MG63 (cell line): ENCODE measurements around the gene CCBE1. TPM values are rescaled to one million over a fixed set of nuclear protein-coding genes. Genes with fewer than 3 reads are reported as not detected.

Experiments
- DNase-seq: peaks from one replicate; pipeline ENCODE4 v3.0.0-alpha.2; 2020
- H3K27me3 ChIP-seq: fragments of 250-450 bp; sonication (Bioruptor Pico); 2 replicates; pipeline ENCODE4 v1.5.1; 2020; ENCODE audit warnings: mild to moderate bottlenecking, moderate library complexity
- H3K36me3 ChIP-seq: fragments of 250-450 bp; sonication (Bioruptor Pico); 2 replicates; pipeline ENCODE4 v1.5.1; 2020; ENCODE audit warnings: mild to moderate bottlenecking, moderate library complexity
- H3K4me3 ChIP-seq: fragments of 250-450 bp; sonication (Bioruptor Pico); 2 replicates; pipeline ENCODE4 v1.5.1; 2020; ENCODE audit warnings: mild to moderate bottlenecking, moderate library complexity
- H3K9me3 ChIP-seq: fragments of 250-450 bp; sonication (Bioruptor Pico); 2 replicates; pipeline ENCODE4 v1.5.1; 2020; ENCODE audit warnings: mild to moderate bottlenecking, moderate library complexity
- total RNA-seq: library from RNA; depleted of rRNA; stranded (reverse); fragments of >200 nt; shearing (Covaris generic); gene quantifications from 2 replicates; pipeline ENCODE4 v1.2.3, GENCODE V29; 2014; ENCODE audit warnings: low replicate concordance

Gene CCBE1
- total RNA-seq, 1 experiment from 2014 or later: 26.3 TPM

- Histone ChIP-seq H3K27me3 (no peaks in the 10 kb centered on the region), H3K9me3 (no peaks in the 10 kb centered on the region), H3K36me3 (peaks cover 26% of the 10 kb centered on the region), H3K4me3 (no peak overlapping the region)
- no peak for DNase-seq
Measured at GRCh38 chr18:59464486-59464885, 232.7 kb downstream of the CCBE1 start.

DNA sequence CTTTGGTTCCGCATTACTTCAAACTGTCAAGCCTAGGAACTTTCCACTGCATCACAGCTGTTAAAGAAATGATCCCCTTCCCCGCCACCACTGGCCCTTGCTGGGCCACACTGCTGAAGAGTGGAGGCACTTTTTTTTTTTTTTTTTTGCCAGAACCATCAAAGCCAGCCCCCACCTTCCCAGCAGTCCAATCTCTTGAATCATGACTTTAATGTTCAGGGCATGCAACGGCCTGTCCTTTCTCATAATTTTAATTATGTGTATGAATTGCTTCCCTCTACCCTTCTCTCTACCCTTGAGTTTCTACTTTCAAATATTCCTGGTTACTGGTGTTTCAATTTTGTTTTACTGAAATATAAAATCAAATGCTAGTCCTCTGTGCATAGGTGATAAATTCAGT, 236.1 kb downstream of the CCBE1 start:
- Histone ChIP-seq H3K27me3 (no peaks in the 10 kb centered on the region), H3K4me3 (no peak overlapping the region), H3K36me3 (peaks cover 36% of the 10 kb centered on the region), H3K9me3 (no peaks in the 10 kb centered on the region)
- DNase-seq: no peak

GRCh38 chr18:59460072-59460420, 237.2 kb downstream of the CCBE1 start:
- no peak for DNase-seq
- H3K4me3 ChIP-seq: no peak overlapping the region
- no peaks in the 10 kb centered on the region for H3K27me3 ChIP-seq
- H3K9me3 ChIP-seq: no peaks in the 10 kb centered on the region
- peaks cover 41% of the 10 kb centered on the region for H3K36me3 ChIP-seq

DNA sequence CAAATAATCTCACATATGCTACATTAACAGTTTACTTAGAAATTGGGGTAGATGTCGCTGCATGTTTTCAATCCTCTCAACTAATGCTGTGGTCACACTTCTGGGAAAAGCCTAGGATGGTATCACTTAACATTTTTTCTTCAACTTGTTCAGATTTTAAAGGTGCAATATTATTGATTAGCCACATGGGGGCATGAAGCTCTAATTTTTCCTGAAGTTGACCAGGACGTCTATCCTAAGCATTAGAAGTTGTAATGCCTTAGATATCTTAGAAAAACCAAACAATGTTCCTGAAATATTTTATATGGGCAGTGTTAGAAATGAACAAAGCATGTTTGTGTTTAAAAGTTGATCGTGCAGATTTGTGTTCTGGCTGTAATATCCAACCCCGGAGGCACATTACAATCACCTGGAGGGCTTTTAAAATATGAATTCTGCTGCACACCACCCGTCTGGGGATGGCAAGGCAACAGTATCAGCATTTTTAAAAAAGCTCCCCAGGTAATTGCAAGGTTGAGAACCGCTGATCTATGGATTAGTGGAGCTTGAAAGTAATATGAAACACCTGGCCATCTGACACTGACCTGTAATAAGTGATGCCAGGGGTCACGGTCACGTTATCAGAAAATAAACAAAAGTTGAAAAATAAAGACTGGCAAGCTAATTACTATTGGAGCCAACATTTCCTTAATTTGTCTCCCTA, 237.7 kb downstream of the CCBE1 start:
- Histone ChIP-seq H3K27me3 (no peaks in the 10 kb centered on the region), H3K9me3 (no peaks in the 10 kb centered on the region), H3K36me3 (peaks cover 44% of the 10 kb centered on the region), H3K4me3 (no peak overlapping the region)
- no peak for DNase-seq

GRCh38 chr18:59458575-59458974, 238.6 kb downstream of the CCBE1 start:
- Histone ChIP-seq H3K36me3 (peaks cover 37% of the 10 kb centered on the region), H3K27me3 (no peaks in the 10 kb centered on the region), H3K4me3 (no peak overlapping the region), H3K9me3 (no peaks in the 10 kb centered on the region)
- no peak for DNase-seq

DNA sequence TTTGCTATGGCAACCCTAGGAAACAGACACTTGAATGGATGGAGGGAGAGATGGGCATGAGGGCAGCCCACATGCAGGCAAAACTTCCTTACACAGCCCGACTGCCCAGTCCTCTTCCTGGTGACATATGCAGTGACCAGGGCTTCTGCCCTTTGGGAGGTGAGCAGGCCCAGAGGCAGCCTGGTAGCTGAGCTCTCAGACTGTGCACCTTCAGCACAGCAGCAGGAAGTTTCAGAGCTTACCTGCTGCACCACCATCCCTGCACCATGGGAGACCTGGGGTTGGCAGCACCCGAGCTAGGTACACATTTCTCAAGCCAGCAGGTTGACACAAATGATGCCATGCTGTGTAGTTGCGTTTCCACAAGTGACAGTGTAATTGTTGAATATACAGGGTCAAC, 240.6 kb downstream of the CCBE1 start:
- DNase-seq: no peak
- Histone ChIP-seq H3K4me3 (no peak overlapping the region), H3K36me3 (peaks cover 42% of the 10 kb centered on the region), H3K27me3 (no peaks in the 10 kb centered on the region), H3K9me3 (no peaks in the 10 kb centered on the region)

GRCh38 chr18:59455728-59456276, 241.4 kb downstream of the CCBE1 start:
- no peak for DNase-seq
- Histone ChIP-seq H3K9me3 (no peaks in the 10 kb centered on the region), H3K4me3 (no peak overlapping the region), H3K36me3 (peaks cover 42% of the 10 kb centered on the region), H3K27me3 (no peaks in the 10 kb centered on the region)

GRCh38 chr18:59454909-59455727, 242.1 kb downstream of the CCBE1 start:
- Histone ChIP-seq H3K4me3 (no peak overlapping the region), H3K36me3 (peaks cover 40% of the 10 kb centered on the region), H3K9me3 (no peaks in the 10 kb centered on the region)

DNA sequence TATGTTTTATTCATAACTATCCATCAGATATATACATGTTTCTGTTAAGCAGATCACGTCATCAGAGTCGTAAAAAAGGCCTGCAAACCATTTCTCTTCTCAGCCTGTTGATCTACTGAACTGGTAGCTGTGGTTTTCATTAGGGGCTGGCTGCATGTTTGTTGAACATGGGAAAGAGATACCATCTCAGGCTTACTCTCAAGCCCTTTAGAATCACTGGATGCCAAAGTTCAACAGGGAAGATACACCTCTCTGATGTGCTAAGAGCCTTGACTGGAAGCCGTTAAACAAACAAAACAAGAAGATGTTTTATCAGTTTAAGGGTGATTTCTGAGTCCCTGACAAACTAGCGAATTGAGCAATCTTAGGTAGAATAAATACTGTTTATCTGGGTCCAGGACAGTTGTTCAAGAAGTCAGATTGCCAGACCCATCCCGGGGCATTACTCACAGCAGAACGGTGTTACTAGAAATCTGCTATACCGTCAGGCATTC, 243.7 kb downstream of the CCBE1 start:
- no peak overlapping the region for H3K4me3 ChIP-seq
- no peaks in the 10 kb centered on the region for H3K27me3 ChIP-seq
- no peak for DNase-seq
- H3K9me3 ChIP-seq: no peaks in the 10 kb centered on the region
- H3K36me3 ChIP-seq: peaks cover 36% of the 10 kb centered on the region

More at GRCh38 chr18:59454909-59455727, 242.1 kb downstream of the CCBE1 start:
- H3K27me3 ChIP-seq: no peaks in the 10 kb centered on the region
- DNase-seq: no peak

DNA sequence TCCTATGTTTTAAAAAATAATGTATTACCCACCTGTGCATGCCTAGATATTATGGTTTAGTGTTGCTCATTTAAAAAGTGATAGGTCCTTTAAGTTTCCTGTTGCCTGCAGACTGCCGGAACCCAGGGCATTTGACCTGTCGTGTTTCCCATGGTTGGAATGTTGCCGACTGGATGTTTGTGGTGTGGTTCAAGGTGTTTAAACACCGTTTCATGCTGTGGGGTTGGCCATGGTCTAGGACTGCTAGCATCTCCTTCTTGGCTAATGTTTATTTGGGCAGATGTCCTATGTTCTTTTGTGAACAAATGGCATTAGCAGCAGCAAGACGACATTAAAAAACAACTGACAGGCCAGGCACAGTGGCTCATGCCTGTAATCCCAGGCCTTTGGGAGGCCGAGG, 245.3 kb downstream of the CCBE1 start:
- no peak for DNase-seq
- H3K36me3 ChIP-seq: peaks cover 32% of the 10 kb centered on the region
- H3K9me3 ChIP-seq: no peaks in the 10 kb centered on the region
- H3K4me3 ChIP-seq: no peak overlapping the region
- H3K27me3 ChIP-seq: no peaks in the 10 kb centered on the region

DNA sequence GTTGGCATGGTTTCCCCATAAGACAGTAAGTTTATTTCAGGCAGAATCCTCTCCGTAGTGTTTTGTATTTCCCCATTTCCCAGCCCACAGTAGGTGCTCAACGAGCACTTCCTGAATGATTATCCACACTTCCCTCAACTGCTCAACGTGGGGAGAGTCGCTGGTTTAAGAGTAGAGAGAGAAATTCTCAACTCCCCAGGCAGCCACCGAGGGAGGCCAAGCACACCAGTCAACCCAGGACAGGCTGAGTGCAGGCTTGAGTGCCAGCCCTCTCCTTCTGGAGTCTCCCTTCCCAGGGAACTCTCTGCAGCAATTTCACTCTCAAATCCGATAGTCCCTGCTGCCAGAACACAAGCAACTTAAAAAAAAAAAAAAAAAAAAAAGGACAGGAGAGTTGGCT, 246.2 kb downstream of the CCBE1 start:
- H3K4me3 ChIP-seq: no peak overlapping the region
- H3K27me3 ChIP-seq: no peaks in the 10 kb centered on the region
- no peaks in the 10 kb centered on the region for H3K9me3 ChIP-seq
- no peak for DNase-seq
- H3K36me3 ChIP-seq: peaks cover 33% of the 10 kb centered on the region

GRCh38 chr18:59448546-59448945, 248.7 kb downstream of the CCBE1 start:
- Histone ChIP-seq H3K36me3 (peaks cover 29% of the 10 kb centered on the region), H3K9me3 (no peaks in the 10 kb centered on the region), H3K27me3 (no peaks in the 10 kb centered on the region), H3K4me3 (no peak overlapping the region)
- DNase-seq: no peak

DNA sequence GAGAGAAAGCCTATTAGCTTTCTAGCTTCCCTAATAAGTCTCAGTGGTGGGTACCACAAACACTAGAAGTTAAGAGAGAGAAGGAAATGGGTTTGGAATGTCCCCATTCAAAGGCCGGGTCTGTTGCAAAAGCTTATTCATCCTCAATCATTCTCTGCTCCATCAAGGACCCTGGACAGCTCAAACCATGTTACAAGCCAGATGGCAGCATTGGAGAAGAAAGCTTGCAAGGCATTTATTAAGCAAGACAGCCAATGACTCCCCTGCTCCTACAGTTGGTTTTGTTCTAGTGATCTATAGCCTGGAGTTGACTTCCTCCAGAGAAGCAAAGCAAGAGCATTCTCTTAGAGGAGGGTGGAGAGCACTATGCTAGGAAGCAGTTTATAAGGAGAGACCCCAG, 251.2 kb downstream of the CCBE1 start:
- Histone ChIP-seq H3K36me3 (peaks cover 24% of the 10 kb centered on the region), H3K4me3 (no peak overlapping the region), H3K9me3 (no peaks in the 10 kb centered on the region), H3K27me3 (no peaks in the 10 kb centered on the region)
- DNase-seq: no peak

DNA sequence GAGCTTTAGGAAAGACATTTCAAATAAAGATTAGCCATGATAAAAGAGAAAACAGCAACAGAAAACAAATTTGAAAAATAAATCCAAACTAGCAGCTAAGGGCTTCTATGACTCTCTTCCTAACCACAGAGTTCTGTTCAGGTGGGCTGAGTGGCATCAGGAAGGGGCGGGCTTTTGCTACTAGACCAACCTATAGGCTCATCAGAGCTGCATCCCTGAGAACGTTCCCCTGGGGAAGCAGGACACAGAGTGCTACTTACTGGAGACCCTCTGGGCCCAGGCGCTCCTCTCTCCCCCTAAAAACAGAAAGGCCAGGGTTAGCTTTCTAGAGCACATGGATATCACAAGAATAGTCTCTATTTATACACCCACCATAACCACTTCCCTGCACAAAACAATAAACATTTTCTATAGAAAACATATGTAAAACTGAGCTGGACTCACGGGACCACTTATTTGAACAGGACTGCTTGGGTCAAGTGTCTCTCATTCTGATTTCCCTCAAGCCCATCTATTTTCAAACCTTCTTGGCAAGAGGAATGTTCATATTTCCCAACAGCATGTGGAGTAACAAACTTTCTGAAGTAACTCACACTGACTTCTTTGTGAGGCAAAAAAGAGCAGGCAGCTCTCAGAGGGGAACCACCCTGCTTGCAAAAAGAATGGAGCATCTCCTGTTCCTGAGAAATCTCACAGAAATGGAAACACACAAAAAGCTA, 259.2 kb downstream of the CCBE1 start:
- H3K9me3 ChIP-seq: no peaks in the 10 kb centered on the region
- DNase-seq: no peak
- no peak overlapping the region for H3K4me3 ChIP-seq
- peaks cover 29% of the 10 kb centered on the region for H3K36me3 ChIP-seq
- no peaks in the 10 kb centered on the region for H3K27me3 ChIP-seq

DNA sequence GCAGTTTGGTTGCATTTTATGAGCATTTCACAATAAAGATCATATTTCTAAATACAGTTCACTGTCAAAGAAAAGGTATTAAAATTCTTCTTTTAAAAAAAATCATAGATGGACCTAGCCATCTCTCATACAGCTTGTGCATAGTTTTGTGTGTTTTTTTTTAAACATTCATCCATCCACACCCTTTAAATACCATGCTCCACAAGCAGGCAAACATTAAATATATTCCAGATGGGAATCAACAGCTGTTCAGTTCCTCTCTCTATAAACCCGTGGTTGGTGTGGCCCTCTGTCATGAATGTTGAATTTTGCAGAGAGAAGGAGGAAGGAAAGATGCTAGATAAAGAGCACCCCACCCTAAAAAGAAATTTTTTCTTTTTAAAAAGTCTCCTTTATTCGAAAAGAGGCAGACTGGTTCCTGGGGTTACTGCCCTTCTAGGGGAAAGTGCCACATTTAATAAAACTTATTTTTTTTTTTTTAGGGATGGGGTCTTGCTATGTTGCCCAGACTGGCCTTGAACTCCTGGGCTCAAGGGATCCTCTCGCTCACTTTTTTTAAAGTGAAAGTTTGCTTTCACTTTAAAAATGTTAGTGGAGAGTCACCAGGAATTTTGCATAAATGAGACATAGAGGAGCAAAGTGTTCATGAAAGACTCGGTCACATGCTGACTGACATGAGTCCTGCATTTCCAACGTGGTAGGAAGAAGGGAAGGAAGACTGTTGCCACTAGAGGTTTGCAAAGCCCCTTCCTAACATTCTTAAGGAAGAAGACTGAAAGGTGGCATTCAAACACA, 264.2 kb downstream of the CCBE1 start:
- no peak for DNase-seq
- Histone ChIP-seq H3K36me3 (peaks cover 26% of the 10 kb centered on the region), H3K9me3 (no peaks in the 10 kb centered on the region), H3K4me3 (no peak overlapping the region), H3K27me3 (no peaks in the 10 kb centered on the region)

GRCh38 chr18:59431131-59431530, 266.1 kb downstream of the CCBE1 start:
- H3K4me3 ChIP-seq: no peak overlapping the region
- DNase-seq: no peak

More at GRCh38 chr18:59431131-59431530, 266.1 kb downstream of the CCBE1 start:
- no peaks in the 10 kb centered on the region for H3K27me3 ChIP-seq
- peaks cover 12% of the 10 kb centered on the region for H3K36me3 ChIP-seq
- H3K9me3 ChIP-seq: no peaks in the 10 kb centered on the region
